Measurements from ENCODE around the gene SUMF1.

DNA sequence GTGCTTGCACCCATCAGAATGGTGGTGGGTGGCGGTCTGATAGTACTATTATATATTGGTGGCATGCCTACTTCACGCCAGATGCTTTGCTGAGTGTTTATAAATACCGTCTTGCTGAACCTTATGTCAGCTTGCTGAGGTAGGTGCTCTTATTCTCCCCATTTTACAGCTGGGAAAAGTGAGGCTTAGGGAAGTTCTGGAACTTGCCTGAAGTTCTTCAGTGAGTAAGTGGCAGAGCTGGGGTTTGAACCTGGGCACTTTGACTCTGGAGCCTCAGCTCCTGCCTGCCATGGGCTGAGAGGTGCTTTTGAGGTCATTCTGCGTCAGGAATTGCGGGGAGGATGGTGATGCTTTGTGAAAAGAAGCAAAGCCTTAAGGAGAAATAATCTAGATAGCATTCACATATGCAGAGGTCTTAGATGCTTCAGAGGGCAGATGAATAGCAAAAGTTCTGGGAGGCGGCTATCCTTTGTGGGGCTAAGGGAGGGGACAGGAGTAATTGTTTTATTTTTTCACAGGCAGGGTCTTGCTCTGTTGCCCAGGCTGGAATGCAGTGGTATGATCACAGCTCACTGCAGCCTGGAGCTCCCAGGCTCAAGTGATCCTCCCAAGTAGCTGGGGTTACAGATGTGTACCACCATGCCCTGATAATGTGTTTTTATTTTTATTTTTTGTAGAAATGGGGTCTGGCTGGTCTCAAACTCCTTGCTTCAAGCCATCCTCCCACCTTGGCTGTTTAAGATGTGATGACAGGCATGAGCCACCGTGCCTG, 44.6 kb upstream of the SUMF1 start:
- TF ChIP-seq, protein P1, sequence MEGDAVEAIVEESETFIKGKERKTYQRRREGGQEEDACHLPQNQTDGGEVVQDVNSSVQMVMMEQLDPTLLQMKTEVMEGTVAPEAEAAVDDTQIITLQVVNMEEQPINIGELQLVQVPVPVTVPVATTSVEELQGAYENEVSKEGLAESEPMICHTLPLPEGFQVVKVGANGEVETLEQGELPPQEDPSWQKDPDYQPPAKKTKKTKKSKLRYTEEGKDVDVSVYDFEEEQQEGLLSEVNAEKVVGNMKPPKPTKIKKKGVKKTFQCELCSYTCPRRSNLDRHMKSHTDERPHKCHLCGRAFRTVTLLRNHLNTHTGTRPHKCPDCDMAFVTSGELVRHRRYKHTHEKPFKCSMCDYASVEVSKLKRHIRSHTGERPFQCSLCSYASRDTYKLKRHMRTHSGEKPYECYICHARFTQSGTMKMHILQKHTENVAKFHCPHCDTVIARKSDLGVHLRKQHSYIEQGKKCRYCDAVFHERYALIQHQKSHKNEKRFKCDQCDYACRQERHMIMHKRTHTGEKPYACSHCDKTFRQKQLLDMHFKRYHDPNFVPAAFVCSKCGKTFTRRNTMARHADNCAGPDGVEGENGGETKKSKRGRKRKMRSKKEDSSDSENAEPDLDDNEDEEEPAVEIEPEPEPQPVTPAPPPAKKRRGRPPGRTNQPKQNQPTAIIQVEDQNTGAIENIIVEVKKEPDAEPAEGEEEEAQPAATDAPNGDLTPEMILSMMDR (IDR thresholded peaks at IDR 0.05): no peak
- no peak for TF ChIP-seq POLR2A (IDR thresholded peaks at IDR 0.05)

Measured in adrenal gland (tissue), 5 donors.